Measurements from ENCODE around the gene ZSCAN5B. TPM values are rescaled to one million over a fixed set of nuclear protein-coding genes. Genes with fewer than 3 reads are reported as not detected.

ZSCAN5B gene
- total and polyA plus RNA-seq, 9 of the 15 experiments (the other 6 are each of a cell fraction or from before 2014, with no cell fraction given), result 0.03 to 0.07 TPM; not detected in 7

DNA sequence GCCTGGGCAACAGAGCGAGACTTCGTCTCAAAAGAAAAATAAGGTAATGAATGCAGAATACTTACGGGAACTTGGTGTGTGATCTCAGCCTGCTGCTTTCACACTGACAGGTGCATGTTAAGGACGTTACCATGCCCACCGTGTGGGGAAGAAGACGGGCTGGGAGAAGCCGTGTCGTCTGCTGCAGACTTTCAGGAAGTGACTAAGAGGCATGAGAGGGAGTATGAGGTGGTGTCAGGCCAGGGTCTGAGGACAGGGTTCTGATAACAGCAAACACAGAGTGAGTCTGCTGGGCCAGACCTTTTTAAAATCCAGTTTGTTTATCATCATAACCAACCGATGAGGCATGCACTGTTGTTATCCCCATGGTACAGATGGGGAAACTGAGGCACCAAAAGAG is 35.3 kb downstream of the ZSCAN5B start (continued):
- peak; percentile 75 for TF ChIP-seq JUND (IDR thresholded peaks at IDR 0.05; ENCODE audit: borderline replicate concordance, low read depth, low read length)
- peak; percentile 49; the same call in 1 of the 3 replicates for TF ChIP-seq JUND (tag; IDR thresholded peaks at IDR 0.05; ENCODE audit: borderline replicate concordance, low read depth, low read length)
- no peak for TF ChIP-seq ZC3H4 (CRISPR knock-in tag; IDR thresholded peaks at IDR 0.05; ENCODE audit: borderline replicate concordance)
- no peak for TF ChIP-seq ATF1 (CRISPR knock-in tag; IDR thresholded peaks at IDR 0.05)
- TF ChIP-seq ATF1 (tag; IDR thresholded peaks at IDR 0.05), result no peak
- peak; percentile 44 for TF ChIP-seq MEIS2 (IDR thresholded peaks at IDR 0.05; ENCODE audit: partially characterized antibody)
- TF ChIP-seq ZNF584 (CRISPR knock-in tag; IDR thresholded peaks at IDR 0.05; ENCODE audit: low read depth), result no peak
- TF ChIP-seq EWSR1 (IDR thresholded peaks at IDR 0.05; ENCODE audit: borderline replicate concordance, low read depth, partially characterized antibody), result no peak
- no peak for TF ChIP-seq PRPF4 (IDR thresholded peaks at IDR 0.05; ENCODE audit: insufficient read depth, low read depth, low read length, poor library complexity, severe bottlenecking)
- TF ChIP-seq, protein P1, sequence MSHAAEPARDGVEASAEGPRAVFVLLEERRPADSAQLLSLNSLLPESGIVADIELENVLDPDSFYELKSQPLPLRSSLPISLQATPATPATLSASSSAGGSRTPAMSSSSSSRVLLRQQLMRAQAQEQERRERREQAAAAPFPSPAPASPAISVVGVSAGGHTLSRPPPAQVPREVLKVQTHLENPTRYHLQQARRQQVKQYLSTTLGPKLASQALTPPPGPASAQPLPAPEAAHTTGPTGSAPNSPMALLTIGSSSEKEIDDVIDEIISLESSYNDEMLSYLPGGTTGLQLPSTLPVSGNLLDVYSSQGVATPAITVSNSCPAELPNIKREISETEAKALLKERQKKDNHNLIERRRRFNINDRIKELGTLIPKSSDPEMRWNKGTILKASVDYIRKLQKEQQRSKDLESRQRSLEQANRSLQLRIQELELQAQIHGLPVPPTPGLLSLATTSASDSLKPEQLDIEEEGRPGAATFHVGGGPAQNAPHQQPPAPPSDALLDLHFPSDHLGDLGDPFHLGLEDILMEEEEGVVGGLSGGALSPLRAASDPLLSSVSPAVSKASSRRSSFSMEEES (CRISPR knock-in tag; IDR thresholded peaks at IDR 0.05), result no peak
- TF ChIP-seq CREM (IDR thresholded peaks at IDR 0.05; ENCODE audit: low read depth), result peak; percentile 49
- no peak for TF ChIP-seq MEF2D (tag; conservative IDR thresholded peaks at IDR 0.05; ENCODE audit: low read depth)
- no peak for TF ChIP-seq TFAM (CRISPR knock-in tag; conservative IDR thresholded peaks at IDR 0.05)
- TF ChIP-seq CTBP1 (IDR thresholded peaks at IDR 0.05; ENCODE audit: borderline replicate concordance), result 0 out of 2 replicates have a peak, but pooled peaks have one; percentile 10
- TF ChIP-seq ZNF23 (CRISPR knock-in tag; IDR thresholded peaks at IDR 0.05), result no peak
- no peak for TF ChIP-seq ZFPM2 (CRISPR knock-in tag; IDR thresholded peaks at IDR 0.05)
- TF ChIP-seq, protein P2, sequence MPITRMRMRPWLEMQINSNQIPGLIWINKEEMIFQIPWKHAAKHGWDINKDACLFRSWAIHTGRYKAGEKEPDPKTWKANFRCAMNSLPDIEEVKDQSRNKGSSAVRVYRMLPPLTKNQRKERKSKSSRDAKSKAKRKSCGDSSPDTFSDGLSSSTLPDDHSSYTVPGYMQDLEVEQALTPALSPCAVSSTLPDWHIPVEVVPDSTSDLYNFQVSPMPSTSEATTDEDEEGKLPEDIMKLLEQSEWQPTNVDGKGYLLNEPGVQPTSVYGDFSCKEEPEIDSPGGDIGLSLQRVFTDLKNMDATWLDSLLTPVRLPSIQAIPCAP (CRISPR knock-in tag; IDR thresholded peaks at IDR 0.05; ENCODE audit: borderline replicate concordance), result no peak
- no peak for TF ChIP-seq ZNF445 (CRISPR knock-in tag; IDR thresholded peaks at IDR 0.05; ENCODE audit: low read depth)
- TF ChIP-seq NFATC3 (IDR thresholded peaks at IDR 0.05), result no peak
- TF ChIP-seq CREB1 (IDR thresholded peaks at IDR 0.05), result no peak
- no peak for TF ChIP-seq CREB1 (CRISPR knock-in tag; IDR thresholded peaks at IDR 0.05)
- peak; percentile 56 for TF ChIP-seq SMARCA4 (IDR thresholded peaks at IDR 0.05)
- TF ChIP-seq, protein P3, sequence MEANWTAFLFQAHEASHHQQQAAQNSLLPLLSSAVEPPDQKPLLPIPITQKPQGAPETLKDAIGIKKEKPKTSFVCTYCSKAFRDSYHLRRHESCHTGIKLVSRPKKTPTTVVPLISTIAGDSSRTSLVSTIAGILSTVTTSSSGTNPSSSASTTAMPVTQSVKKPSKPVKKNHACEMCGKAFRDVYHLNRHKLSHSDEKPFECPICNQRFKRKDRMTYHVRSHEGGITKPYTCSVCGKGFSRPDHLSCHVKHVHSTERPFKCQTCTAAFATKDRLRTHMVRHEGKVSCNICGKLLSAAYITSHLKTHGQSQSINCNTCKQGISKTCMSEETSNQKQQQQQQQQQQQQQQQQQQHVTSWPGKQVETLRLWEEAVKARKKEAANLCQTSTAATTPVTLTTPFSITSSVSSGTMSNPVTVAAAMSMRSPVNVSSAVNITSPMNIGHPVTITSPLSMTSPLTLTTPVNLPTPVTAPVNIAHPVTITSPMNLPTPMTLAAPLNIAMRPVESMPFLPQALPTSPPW (CRISPR knock-in tag; IDR thresholded peaks at IDR 0.05), result no peak
- no peak for TF ChIP-seq BMI1 (IDR thresholded peaks at IDR 0.05; ENCODE audit: low read length)
- no peak for TF ChIP-seq ZNF24 (IDR thresholded peaks at IDR 0.05)
- TF ChIP-seq ZNF830 (CRISPR knock-in tag; IDR thresholded peaks at IDR 0.05), result no peak
- peak; percentile 51; the same call in 1 of the 2 replicates for TF ChIP-seq DPF2 (IDR thresholded peaks at IDR 0.05)
- TF ChIP-seq, protein P4, sequence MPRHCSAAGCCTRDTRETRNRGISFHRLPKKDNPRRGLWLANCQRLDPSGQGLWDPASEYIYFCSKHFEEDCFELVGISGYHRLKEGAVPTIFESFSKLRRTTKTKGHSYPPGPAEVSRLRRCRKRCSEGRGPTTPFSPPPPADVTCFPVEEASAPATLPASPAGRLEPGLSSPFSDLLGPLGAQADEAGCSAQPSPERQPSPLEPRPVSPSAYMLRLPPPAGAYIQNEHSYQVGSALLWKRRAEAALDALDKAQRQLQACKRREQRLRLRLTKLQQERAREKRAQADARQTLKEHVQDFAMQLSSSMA (CRISPR knock-in tag; IDR thresholded peaks at IDR 0.05), result no peak
